BJ (cell line): ENCODE measurements around the gene DNAJC13. TPM values are rescaled to one million over a fixed set of nuclear protein-coding genes. Genes with fewer than 3 reads are reported as not detected.

Experiments
- CTCF ChIA-PET: fragments of 350-600 bp; formaldehyde crosslinking; extraction: SDS; loops from one replicate; lab custom pipeline; 2021; ENCODE audit warnings: antibody characterized with exemption, inconsistent platforms; lab: Yijun Ruan, JAX
- POLR2A ChIA-PET: fragments of 300-600 bp; sonication (Branson Sonifier 250); formaldehyde crosslinking; extraction: SDS; loops from one replicate; lab custom pipeline; 2021; ENCODE audit warnings: antibody characterized with exemption; lab: Charles Lee
- DNase-seq: peaks from one replicate; pipeline ENCODE4 v3.0.0-alpha.2; 2011; ENCODE audit warnings: low read depth
- H3K27me3 ChIP-seq: 2 replicates; pipeline ENCODE4 v1.6.0; 2011; ENCODE audit warnings: low read length; ENCODE audit not compliant: control insufficient read depth, insufficient read depth
- H3K36me3 ChIP-seq: 2 replicates; pipeline ENCODE4 v1.5.1; 2011; ENCODE audit warnings: low read length; ENCODE audit not compliant: control insufficient read depth, insufficient read depth
- H3K4me3 ChIP-seq: 2 replicates; pipeline ENCODE4 v1.5.1; 2011; ENCODE audit warnings: low read depth, mild to moderate bottlenecking, control low read depth, low read length
- CTCF ChIP-seq: IDR thresholded peaks from 2 replicates; pipeline ENCODE4 v1.5.1; 2011; ENCODE audit warnings: low read depth, mild to moderate bottlenecking, control low read depth, inconsistent platforms, low read length, moderate library complexity; ENCODE audit not compliant: insufficient read depth
- polyA plus RNA-seq: library from polyadenylated mRNA; depleted of rRNA; stranded (reverse); fragments of >200 nt; gene quantifications from 2 replicates; pipeline ENCODE4 v1.2.3, GENCODE V29; 2011

DNAJC13 gene
- polyA plus RNA-seq, 1 experiment = 21.7 TPM

- DNase-seq = no peak
- ChIA-PET CTCF (interaction anchor here (0.6 to 8.8 kb wide), 21 partner anchors 8 to 154 kb away, joined by 3 to 178 read pairs (median 5); partner anchors contain the start of gene DNAJC13), POLR2A (no interaction called here)
- no peak overlapping the region for H3K4me3 ChIP-seq
- peak; percentile 83 for TF ChIP-seq CTCF
- no peaks in the 10 kb centered on the region for H3K36me3 ChIP-seq
- no peaks in the 10 kb centered on the region; the same call in 1 of the 2 replicates for H3K27me3 ChIP-seq
Observed at GRCh38 chr3:132399054-132399929, 18.0 kb upstream of the DNAJC13 start.

DNA sequence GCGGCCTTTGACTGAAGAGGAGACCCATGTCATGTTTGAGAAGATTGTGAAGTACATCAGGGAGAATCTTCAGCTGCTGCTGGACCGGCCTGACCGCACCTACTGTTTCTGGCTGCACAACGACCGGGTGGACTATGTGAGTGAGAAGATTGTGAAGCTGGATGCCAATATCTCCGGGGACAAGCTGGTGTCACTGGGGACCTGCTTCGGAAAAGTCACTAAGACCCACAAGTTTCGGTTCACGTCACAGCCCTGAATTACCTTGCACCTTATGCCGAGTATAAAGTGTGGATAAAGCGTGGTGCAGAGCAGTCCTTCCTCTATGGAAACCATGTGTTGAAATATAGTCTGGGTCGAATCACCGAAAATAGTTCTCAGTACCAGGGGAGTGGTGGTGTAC, 16.0 kb upstream of the DNAJC13 start:
- ChIA-PET POLR2A (no interaction called here), CTCF (interaction anchor here (0.9 to 8.8 kb wide), 5 partner anchors 24 to 363 kb away, joined by 3 to 178 read pairs (median 3); no protein-coding TSS in a partner anchor)
- DNase-seq = no peak
- TF ChIP-seq CTCF = no peak
- Histone ChIP-seq H3K36me3 (no peaks in the 10 kb centered on the region), H3K27me3 (peaks cover 1% of the 10 kb centered on the region; the same call in 1 of the 2 replicates), H3K4me3 (no peak overlapping the region)

DNA sequence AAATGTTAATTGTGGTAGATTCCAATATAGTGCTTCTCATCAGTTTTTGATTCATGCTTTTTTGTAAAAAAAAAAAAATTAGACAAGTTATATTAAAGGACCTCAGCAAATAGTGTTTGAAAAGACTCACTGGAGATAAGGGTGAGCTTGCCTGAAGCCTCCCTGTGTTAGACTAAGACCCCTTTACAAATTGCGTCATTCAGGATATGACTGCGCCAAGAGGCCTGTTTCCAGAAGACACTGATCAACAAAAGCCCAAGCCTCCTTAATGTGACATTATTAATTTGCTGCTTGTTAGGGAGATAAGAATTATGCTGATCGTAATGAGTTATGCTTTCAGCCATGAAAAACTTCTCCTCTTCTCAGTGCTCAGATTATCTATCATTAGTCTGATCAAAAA, 13.0 kb upstream of the DNAJC13 start:
- Histone ChIP-seq H3K36me3 (no peaks in the 10 kb centered on the region), H3K27me3 (peaks cover 3% of the 10 kb centered on the region), H3K4me3 (no peak overlapping the region)
- TF ChIP-seq CTCF = no peak
- DNase-seq = no peak
- ChIA-PET CTCF (interaction anchor here (1.1 to 3.4 kb wide), 3 partner anchors 8 to 61 kb away, joined by 4 to 16 read pairs (median 8); partner anchors contain the start of gene DNAJC13), POLR2A (no interaction called here)

DNA sequence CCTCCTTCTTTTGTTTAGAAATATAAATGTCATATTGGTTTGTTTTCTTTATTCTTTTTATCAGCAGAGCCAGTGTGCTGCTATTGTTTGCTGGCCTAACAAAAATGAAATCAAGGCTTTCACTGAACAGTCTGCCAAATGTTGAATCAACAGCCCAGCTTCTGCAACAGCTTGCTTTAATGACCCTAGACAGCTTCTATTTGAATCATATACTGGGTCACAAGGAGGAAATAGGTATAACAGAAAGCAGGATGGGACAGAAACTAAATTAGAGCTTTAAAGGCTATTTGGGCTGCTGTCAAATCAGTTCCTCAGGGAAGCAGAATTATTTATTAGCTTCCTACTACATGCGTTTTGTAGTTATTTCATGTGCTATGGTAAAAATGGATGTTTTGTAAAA, 12.1 kb upstream of the DNAJC13 start:
- Histone ChIP-seq H3K4me3 (no peak overlapping the region), H3K27me3 (peaks cover 3% of the 10 kb centered on the region), H3K36me3 (no peaks in the 10 kb centered on the region)
- ChIA-PET POLR2A (no interaction called here), CTCF (interaction anchor here (2.6 to 3.4 kb wide), 2 partner anchors 9 to 62 kb away, joined by 8 to 16 read pairs; no protein-coding TSS in a partner anchor)
- TF ChIP-seq CTCF = no peak
- DNase-seq = no peak

GRCh38 chr3:132405609-132406299, 11.5 kb upstream of the DNAJC13 start:
- ChIA-PET CTCF (interaction anchor here (0.6 to 3.4 kb wide), 4 partner anchors 10 to 611 kb away, joined by 3 to 16 read pairs (median 6); partner anchors contain the start of gene DNAJC13), POLR2A (no interaction called here)
- no peaks in the 10 kb centered on the region for H3K36me3 ChIP-seq
- peaks cover 3% of the 10 kb centered on the region for H3K27me3 ChIP-seq
- no peak overlapping the region for H3K4me3 ChIP-seq
- TF ChIP-seq CTCF = no peak
- no peak for DNase-seq
